ENCODE measurements around the gene FHIT.

FHIT gene

DNA sequence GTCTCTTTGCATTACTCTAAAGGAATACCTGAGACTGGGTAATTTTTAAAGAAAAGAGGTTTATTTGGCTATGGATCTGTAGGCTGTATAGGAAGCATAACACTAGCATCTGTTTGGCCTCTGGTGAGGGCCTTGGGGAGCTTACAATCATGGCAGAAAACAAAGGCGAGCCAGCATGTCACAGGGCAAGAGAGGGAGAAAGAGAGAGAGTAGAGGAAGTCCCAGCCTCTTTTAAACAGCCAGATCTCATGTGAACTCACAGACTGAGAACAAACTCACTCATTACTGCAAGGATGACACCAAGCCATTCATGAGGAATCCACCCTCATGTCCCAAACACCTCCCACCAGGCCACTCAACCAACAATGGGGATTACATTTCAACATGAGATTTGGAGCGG, 974.6 kb downstream of the FHIT start:
- DNase-seq (ENCODE audit: low read depth), result no peak

GRCh38 chr3:60274646-60275045, 976.6 kb downstream of the FHIT start:
- DNase-seq (ENCODE audit: low read depth), result no peak

DNA sequence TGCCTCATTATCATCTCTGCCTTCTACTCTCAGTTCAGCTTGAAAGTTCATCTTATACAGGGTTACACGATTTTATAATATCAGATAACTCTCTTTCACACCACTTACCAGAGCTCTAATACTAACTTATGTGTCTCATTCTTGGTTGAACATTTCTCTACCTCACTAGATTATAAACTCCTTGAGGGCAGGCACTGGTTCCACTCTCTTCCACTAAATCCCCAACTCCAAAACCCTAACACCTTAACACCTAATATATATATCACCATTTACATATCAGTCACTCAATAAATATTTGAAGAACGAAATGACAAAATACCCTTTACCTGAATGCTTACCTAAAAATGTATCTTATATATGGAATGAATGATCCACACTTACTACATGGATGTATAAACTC, 977.2 kb downstream of the FHIT start:
- DNase-seq (ENCODE audit: low read depth), result no peak

GRCh38 chr3:60269829-60270266, 981.4 kb downstream of the FHIT start:
- DNase-seq (ENCODE audit: low read depth), result no peak

- DNase-seq (ENCODE audit: low read depth), result no peak
Observed at GRCh38 chr3:60269377-60269776, 981.9 kb downstream of the FHIT start.

- DNase-seq (ENCODE audit: low read depth), result no peak
Observed at GRCh38 chr3:60268123-60268522, 983.1 kb downstream of the FHIT start.

- DNase-seq (ENCODE audit: low read depth), result no peak
Observed at GRCh38 chr3:60266444-60266843, 984.8 kb downstream of the FHIT start.

GRCh38 chr3:60263191-60263590, 988.1 kb downstream of the FHIT start:
- DNase-seq (ENCODE audit: low read depth), result no peak

DNA sequence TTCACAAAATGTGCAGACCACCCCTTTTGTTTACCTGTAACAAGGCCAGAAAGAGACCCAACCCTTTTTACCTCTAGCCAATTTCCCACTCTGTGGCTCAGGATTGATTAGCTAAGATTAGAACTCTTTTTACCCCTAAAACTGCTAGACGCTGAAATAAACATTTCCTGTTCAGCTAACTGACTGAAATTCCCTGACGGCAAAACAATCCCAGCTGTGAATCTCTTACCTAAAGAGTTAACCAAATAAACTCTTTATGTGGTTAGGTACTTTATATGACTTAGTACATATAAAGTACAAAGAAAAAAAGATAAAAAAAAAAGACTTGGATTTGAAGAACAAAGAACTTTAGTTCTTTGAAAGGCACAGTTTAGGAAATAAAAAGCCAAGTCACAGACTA, 988.7 kb downstream of the FHIT start:
- no peak for DNase-seq (ENCODE audit: low read depth)

- no peak for DNase-seq (ENCODE audit: low read depth)
Observed at GRCh38 chr3:60260546-60260945, 990.7 kb downstream of the FHIT start.

DNA sequence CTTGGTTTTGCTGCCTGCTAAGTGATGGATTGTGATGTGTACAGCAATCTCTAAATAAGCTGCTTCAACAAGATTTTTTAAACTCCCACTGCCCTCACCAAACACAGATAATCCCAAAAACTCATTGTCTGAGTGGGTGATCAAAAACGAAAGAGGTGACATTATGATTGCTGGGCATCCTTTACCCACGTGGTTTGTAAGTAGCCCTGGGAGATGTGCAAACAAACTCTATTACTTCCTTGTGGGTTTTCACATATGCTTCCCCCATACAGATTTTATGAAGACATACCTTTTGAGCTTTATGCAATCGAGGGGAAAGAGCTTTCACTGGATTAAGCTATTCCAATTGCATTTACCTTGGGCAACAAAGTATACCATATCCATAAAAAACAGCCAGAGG, 1000.4 kb downstream of the FHIT start:
- no peak for DNase-seq (ENCODE audit: low read depth)

DNA sequence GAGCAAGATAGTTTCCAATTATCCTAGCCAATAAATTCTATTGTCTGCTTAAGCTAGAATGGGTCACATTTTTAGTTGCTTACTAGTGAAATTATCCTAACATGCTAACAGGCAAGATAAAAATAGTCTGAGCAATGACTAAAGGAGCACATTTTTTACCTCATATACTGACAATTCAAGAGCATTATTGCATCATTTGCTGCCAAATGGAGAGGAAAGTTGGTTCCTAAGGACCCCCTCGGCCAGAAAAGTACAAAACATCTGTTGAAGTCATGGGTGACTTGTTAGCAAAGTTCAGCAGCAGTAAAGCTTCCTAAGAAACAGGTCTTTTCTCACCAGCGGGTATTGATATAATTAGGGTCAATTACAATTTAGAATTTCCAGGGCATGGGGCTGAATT, 1001.0 kb downstream of the FHIT start:
- DNase-seq (ENCODE audit: low read depth), result no peak

DNA sequence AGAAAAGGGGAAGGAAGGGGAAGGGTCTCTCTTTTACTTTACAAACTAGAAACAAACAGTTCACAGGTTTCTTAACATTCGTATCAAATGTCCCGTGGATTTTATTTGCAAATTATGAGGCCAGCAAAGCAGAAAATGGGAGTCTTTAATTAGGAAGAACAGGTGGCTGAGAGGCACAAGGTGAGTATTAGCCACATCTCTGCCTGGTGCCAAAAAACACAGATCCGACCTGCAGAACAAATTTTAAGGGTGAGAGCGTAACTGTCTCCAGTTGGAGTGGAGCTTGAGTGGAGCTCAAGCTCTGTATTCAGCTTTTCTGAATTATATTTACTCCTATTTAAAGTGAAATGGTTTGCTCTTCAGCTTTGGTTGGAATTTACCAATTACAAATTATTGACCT, 1004.9 kb downstream of the FHIT start:
- no peak for DNase-seq (ENCODE audit: low read depth)

- DNase-seq (ENCODE audit: low read depth), result no peak
Observed at GRCh38 chr3:60243456-60243855, 1007.8 kb downstream of the FHIT start.

GRCh38 chr3:60240492-60240891, 1010.8 kb downstream of the FHIT start:
- no peak for DNase-seq (ENCODE audit: low read depth)

DNA sequence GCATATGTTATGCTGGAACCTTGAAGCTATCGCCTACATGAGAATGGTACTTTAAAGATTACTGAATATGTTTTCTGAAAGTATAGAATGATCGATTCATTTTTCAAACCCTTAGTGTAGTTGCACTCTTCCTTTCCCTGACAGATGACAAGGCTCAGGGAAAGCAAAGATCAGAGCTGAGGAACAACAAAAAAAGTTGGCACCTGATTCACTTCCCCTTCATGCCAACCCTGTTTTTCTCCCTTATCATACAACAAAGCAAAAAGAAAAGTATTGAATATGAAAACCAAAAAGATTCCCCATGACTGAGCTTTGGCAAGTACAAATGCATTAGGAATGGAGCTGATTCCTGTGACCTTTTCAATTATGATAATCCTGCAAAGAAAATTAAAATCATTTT, 1012.7 kb downstream of the FHIT start:
- DNase-seq (ENCODE audit: low read depth), result no peak

- no peak for DNase-seq (ENCODE audit: low read depth)
Observed at GRCh38 chr3:60229502-60229901, 1021.8 kb downstream of the FHIT start.

- DNase-seq (ENCODE audit: low read depth), result no peak
Observed at GRCh38 chr3:60228823-60229222, 1022.4 kb downstream of the FHIT start.

GRCh38 chr3:60226912-60227311, 1024.3 kb downstream of the FHIT start:
- DNase-seq (ENCODE audit: low read depth), result no peak

- no peak for DNase-seq (ENCODE audit: low read depth)
Observed at GRCh38 chr3:60225848-60226247, 1025.4 kb downstream of the FHIT start.

- DNase-seq (ENCODE audit: low read depth), result no peak
Observed at GRCh38 chr3:60220768-60221167, 1030.5 kb downstream of the FHIT start.

DNA sequence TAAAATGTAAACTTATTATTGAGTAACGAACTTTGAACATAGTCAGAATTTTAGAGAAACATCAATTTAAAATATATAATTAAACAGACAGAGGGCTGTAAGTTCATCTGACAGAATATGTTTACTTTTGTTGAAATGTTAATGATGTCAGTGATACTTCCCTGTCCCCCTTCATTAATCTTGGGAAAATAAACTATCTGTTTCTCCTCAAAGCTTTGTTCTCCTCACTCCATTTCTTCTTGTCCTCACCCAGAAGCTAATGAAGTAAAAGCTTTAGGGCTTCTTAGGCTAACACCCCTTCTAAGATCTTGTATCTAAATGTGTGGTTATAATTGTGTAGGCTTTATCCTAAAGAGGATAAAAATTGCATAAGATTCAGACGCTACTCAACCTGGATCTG, 1031.8 kb downstream of the FHIT start:
- DNase-seq (ENCODE audit: low read depth), result no peak

DNA sequence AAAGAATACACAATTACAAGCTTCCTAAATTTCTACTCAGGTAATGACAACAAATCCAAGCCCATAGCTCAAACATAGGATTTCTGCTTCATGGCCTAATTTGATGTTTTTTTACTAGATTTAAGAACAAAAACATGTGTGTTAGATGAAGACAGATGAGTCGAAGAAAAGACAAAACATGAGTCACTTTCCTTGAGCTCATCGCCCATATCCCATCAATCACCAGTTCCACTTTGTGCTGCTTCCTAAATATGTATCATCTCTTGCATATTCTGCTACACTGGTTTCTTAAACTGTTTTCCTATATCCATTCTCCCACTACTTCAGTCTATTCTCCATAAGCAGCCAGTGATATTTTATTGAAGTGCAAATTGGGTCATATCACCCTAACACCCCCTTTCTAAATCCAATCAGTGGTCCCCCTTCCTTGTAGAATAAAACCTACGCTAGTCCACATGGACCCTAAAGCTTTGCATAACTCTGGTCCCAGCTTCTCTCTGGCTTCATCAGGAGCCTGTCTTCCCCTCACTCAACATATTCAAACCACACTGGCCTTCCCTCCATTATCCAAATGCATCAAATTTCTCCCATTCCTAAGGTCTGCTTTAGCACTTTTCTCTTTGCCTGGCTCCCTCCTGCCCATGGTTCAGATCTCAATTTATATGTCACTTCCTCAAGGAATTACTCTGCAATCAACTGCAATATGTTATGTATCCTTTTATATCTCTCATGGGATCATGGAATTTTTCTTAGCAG, 1033.9 kb downstream of the FHIT start:
- no peak for DNase-seq (ENCODE audit: low read depth)

DNA sequence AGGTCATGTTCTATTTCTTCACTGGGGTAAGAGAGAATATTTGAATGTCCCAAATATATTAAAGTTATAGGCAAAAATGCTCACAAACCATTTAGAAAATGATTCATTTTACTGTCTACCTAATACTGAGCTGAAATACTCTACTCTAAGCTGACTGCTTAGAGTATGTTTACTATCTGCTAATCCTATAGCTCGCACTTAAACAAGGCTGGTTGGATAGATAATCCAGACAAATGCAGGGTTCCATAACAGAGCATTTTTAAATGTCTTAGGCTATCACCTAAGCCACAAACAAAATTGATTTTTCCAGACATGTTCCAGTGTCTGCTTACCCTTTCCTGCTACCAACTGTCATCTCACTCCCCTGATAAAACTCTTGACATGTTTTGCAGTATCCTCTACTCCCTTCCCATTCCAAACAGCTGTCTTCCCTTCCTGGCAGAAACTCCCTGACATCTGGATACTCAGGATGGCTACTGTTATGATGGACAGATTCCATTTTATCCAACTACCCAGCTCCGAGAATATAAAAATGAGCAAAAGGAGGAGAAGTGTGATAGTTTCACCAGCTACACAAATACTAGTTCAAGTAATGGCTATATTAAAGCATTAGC, 1034.7 kb downstream of the FHIT start:
- DNase-seq (ENCODE audit: low read depth), result no peak

Data from EH (cell line).